ENCODE results near the gene CCDC88A. TPM values are rescaled to one million over a fixed set of nuclear protein-coding genes. Genes with fewer than 3 reads are reported as not detected.

CCDC88A gene
- total and polyA plus RNA-seq, 8 donors, result 6.2 to 95.1 (median 31.6) TPM

- peaks cover 0 to 7% (median 0%) of the 10 kb centered on the region in 3 donors for H3K27me3 ChIP-seq
- no peak overlapping the region for H3K4me3 ChIP-seq
- TF ChIP-seq POLR2AphosphoS5 (IDR thresholded peaks at IDR 0.05) (no peak), CTCF (IDR thresholded peaks at IDR 0.05) (no peak), EP300 (IDR thresholded peaks at IDR 0.05) (no peak)
- no peaks in the 10 kb centered on the region for H3K4me1 ChIP-seq
- no peak overlapping the region for H3K27ac ChIP-seq
- WGBS, 5 donors, result 63 to 73% (median 66%) methylated on average over 4 of the region's 4 CpGs
- DNase-seq, result no peak
- intact Hi-C loops (cut with DNase I; ENCODE audit: low total_unique reads), result no loop called here
- H3K9me3 ChIP-seq, result no peaks in the 10 kb centered on the region
- no peaks in the 10 kb centered on the region for H3K36me3 ChIP-seq
These were observed 21.7 kb upstream of the CCDC88A start for GRCh38 chr2:55441280-55441892.

GRCh38 chr2:55439101-55439397 is 19.4 kb upstream of the CCDC88A start:
- Histone ChIP-seq H3K36me3 (no peaks in the 10 kb centered on the region), H3K4me1 (no peaks in the 10 kb centered on the region), H3K9me3 (no peaks in the 10 kb centered on the region), H3K27me3 (peaks cover 0 to 7% (median 0%) of the 10 kb centered on the region in 3 donors), H3K27ac (no peak overlapping the region), H3K4me3 (no peak overlapping the region)
- WGBS, 5 donors, result 93 to 100% (median 98%) methylated on average over 1 of the region's 1 CpG
- DNase-seq, result no peak
- no peak for TF ChIP-seq CTCF (IDR thresholded peaks at IDR 0.05)
- no peak for TF ChIP-seq POLR2A (IDR thresholded peaks at IDR 0.05)
- no peak for TF ChIP-seq EP300 (IDR thresholded peaks at IDR 0.05)
- no peak for TF ChIP-seq POLR2AphosphoS5 (IDR thresholded peaks at IDR 0.05)
- intact Hi-C loops (cut with DNase I; ENCODE audit: low total_unique reads), result no loop called here

- no peaks in the 10 kb centered on the region for H3K9me3 ChIP-seq
- H3K27ac ChIP-seq, result no peak overlapping the region
- intact Hi-C loops (cut with DNase I; ENCODE audit: low total_unique reads), result no loop called here
- no peaks in the 10 kb centered on the region for H3K4me1 ChIP-seq
- peaks cover 0 to 7% (median 0%) of the 10 kb centered on the region in 3 donors for H3K27me3 ChIP-seq
- no peak for TF ChIP-seq EP300 (IDR thresholded peaks at IDR 0.05)
- no peak for TF ChIP-seq POLR2AphosphoS5 (IDR thresholded peaks at IDR 0.05)
- no peak for TF ChIP-seq POLR2A (IDR thresholded peaks at IDR 0.05)
- TF ChIP-seq CTCF (IDR thresholded peaks at IDR 0.05), result no peak
- WGBS, 5 donors, result 79 to 88% (median 85%) methylated on average over 7 to 8 of the region's 8 CpGs
- H3K4me3 ChIP-seq, result no peak overlapping the region
- DNase-seq, result no peak
- H3K36me3 ChIP-seq, result no peaks in the 10 kb centered on the region
These were observed 18.9 kb upstream of the CCDC88A start for GRCh38 chr2:55438391-55439100.

GRCh38 chr2:55437515-55438390 is 18.1 kb upstream of the CCDC88A start:
- Histone ChIP-seq H3K36me3 (no peaks in the 10 kb centered on the region), H3K27me3 (peaks cover 0 to 7% (median 0%) of the 10 kb centered on the region in 3 donors), H3K4me3 (no peak overlapping the region), H3K4me1 (no peaks in the 10 kb centered on the region), H3K9me3 (no peaks in the 10 kb centered on the region), H3K27ac (no peak overlapping the region)
- TF ChIP-seq POLR2A (IDR thresholded peaks at IDR 0.05), result no peak
- no peak for TF ChIP-seq EP300 (IDR thresholded peaks at IDR 0.05)
- TF ChIP-seq POLR2AphosphoS5 (IDR thresholded peaks at IDR 0.05), result no peak
- no peak for TF ChIP-seq CTCF (IDR thresholded peaks at IDR 0.05)
- no peak for DNase-seq
- WGBS, 5 donors, result 85 to 95% (median 91%) methylated on average over 2 to 9 of the region's 9 CpGs
- intact Hi-C loops (cut with DNase I; ENCODE audit: low total_unique reads), result no loop called here
